HEK293 (cell line): ENCODE measurements around the gene FOXRED2.

Experiments used
- CTCF ChIP-seq: fragments of 450-650 bp; formaldehyde crosslinking; IDR thresholded peaks from 2 replicates; pipeline ENCODE4 v1.5.1; 2016; ENCODE audit warnings: missing biosample characterization, missing genetic modification characterization
- MZF1 ChIP-seq: fragments of 450-650 bp; formaldehyde crosslinking; IDR thresholded peaks from 2 replicates; pipeline ENCODE4 v1.5.1; 2017; ENCODE audit warnings: missing biosample characterization, missing genetic modification characterization, borderline replicate concordance
- SP2 ChIP-seq: fragments of 450-650 bp; formaldehyde crosslinking; IDR thresholded peaks from 2 replicates; pipeline ENCODE4 v1.5.1; 2016; ENCODE audit warnings: missing biosample characterization, missing genetic modification characterization
- YY1 ChIP-seq: fragments of 450-650 bp; formaldehyde crosslinking; IDR thresholded peaks from 2 replicates; pipeline ENCODE4 v1.5.1; 2018; ENCODE audit warnings: missing biosample characterization, missing genetic modification characterization
- ZNF292 ChIP-seq: fragments of 450-650 bp; formaldehyde crosslinking; IDR thresholded peaks from 2 replicates; pipeline ENCODE4 v1.5.1; 2016; ENCODE audit warnings: low read depth, missing biosample characterization, missing genetic modification characterization, borderline replicate concordance
- ZNF324 ChIP-seq: fragments of 450-650 bp; formaldehyde crosslinking; IDR thresholded peaks from 2 replicates; pipeline ENCODE4 v1.5.1; 2016; ENCODE audit warnings: missing biosample characterization, missing genetic modification characterization
- ZNF580 ChIP-seq: fragments of 450-650 bp; formaldehyde crosslinking; IDR thresholded peaks from 2 replicates; pipeline ENCODE4 v1.5.1; 2016; ENCODE audit warnings: missing biosample characterization, missing genetic modification characterization
- ZNF626 ChIP-seq: fragments of 450-650 bp; sonication (Bioruptor Pico); formaldehyde crosslinking; IDR thresholded peaks from 2 replicates; pipeline ENCODE4 v1.5.1; 2018; ENCODE audit warnings: missing biosample characterization, missing genetic modification characterization, inconsistent platforms

- no peak for TF ChIP-seq CTCF (tag by site-specific recombination)
- TF ChIP-seq SP2: no peak
- no peak for TF ChIP-seq ZNF580 (tag by site-specific recombination)
- no peak for TF ChIP-seq ZNF292 (tag by site-specific recombination)
- TF ChIP-seq MZF1 (tag by site-specific recombination): no peak
- TF ChIP-seq YY1 (tag by site-specific recombination): no peak
- no peak for TF ChIP-seq ZNF324 (tag by site-specific recombination)
- no peak for TF ChIP-seq ZNF626 (tag by site-specific recombination)
Observed at GRCh38 chr22:36461665-36462649, 44.9 kb downstream of the FOXRED2 start.
